Transverse colon (tissue), 4 donors: Measurements from ENCODE around the gene INTS11. TPM values are rescaled to one million over a fixed set of nuclear protein-coding genes. Genes with fewer than 3 reads are reported as not detected.
A peak's percentile ranks its signal among the peaks of the same experiment; 100 is the strongest.

Experiments
- DNase-seq: peaks from one replicate; pipeline ENCODE4 v3.0.0-alpha.2; 2019
- H3K27ac ChIP-seq, 4 donors: fragments of 200-600 bp; sonication (generic); 2 replicates each; pipeline ENCODE4 v1.5.1; 2016 to 2018; ENCODE audit warnings: inconsistent platforms in 4 of 4
- H3K27me3 ChIP-seq: fragments of 200-600 bp; sonication (generic); 2 replicates; pipeline ENCODE4 v1.5.1; 2017; ENCODE audit warnings: inconsistent platforms
- H3K36me3 ChIP-seq, 4 donors: fragments of 200-600 bp; sonication (generic); 2 replicates each; pipeline ENCODE4 v1.5.1; 2017 to 2019; ENCODE audit warnings: inconsistent platforms in 4 of 4
- H3K4me1 ChIP-seq, 4 donors: fragments of 200-600 bp; sonication (generic); 2 replicates each; pipeline ENCODE4 v1.5.1; 2017 to 2020; ENCODE audit warnings: inconsistent platforms in 4 of 4
- H3K4me3 ChIP-seq, 4 donors: fragments of 200-600 bp; sonication (generic); 1 replicate in 1 of 4; 2 replicates in 3 of 4; pipeline versions ENCODE4 v1.5.1 to v1.6.1; 2017 to 2019; ENCODE audit warnings: inconsistent platforms in 4 of 4
- H3K9me3 ChIP-seq, 2 donors: fragments of 200-600 bp; sonication (generic); 2 replicates each; pipeline ENCODE4 v1.5.1; 2017 to 2019; ENCODE audit warnings: inconsistent platforms in 2 of 2
- EP300 ChIP-seq: sonication (generic); formaldehyde crosslinking; IDR thresholded peaks from one replicate; pipeline ENCODE4 v1.6.1; 2017; ENCODE audit warnings: antibody characterized with exemption, low read depth
- POLR2A ChIP-seq: fragments of 450-650 bp; IDR thresholded peaks from one replicate; pipeline ENCODE4 v1.6.1; 2016; ENCODE audit warnings: antibody characterized with exemption, mild to moderate bottlenecking, moderate library complexity
- POLR2AphosphoS5 ChIP-seq, 3 donors: sonication (generic); formaldehyde crosslinking; IDR thresholded peaks; one replicate each; pipeline ENCODE4 v1.6.1; 2016; ENCODE audit warnings: antibody characterized with exemption in 3 of 3
- WGBS, 2 donors: methylation state at CpG; one replicate each; pipeline ENCODE4 v1.1.5; 2018; ENCODE audit warnings: low coverage in 1 of 2; 5-methylcytosine and 5-hydroxymethylcytosine counted together
- in situ Hi-C, 4 donors: fragments of 200-750 bp; cut with MboI; loops; one replicate each; pipeline versions ENCODE4 v1.15.0 to v1.15.1; 2017; ENCODE audit warnings: low sequenced_read_pairs in 3 of 4, low pct_ligation_motif_present in 1 of 4, low pct_unique_long_range_greater_than_20kb in 1 of 4
- intact Hi-C: fragments of 100-400 bp; cut with DNase I; formaldehyde crosslinking; loops from one replicate; pipeline ENCODE4 v1.15.1; 2023; ENCODE audit warnings: low total_unique reads
- total RNA-seq, 4 donors: library from RNA; depleted of rRNA; stranded (reverse); fragments of >200 nt; gene quantifications; one replicate each; pipeline ENCODE4 v1.1.0, GENCODE V29; 2016
- TF ChIP-seq, protein P1 (sequence below), 5 experiments: fragments of 200-600 bp in 3 of 5; fragments of 450-650 bp in 2 of 5; sonication (generic) in 3 of 5; IDR thresholded peaks; 1 replicate in 2 of 5; 2 replicates in 3 of 5; pipeline ENCODE4 v1.5.1; 2016 to 2017; ENCODE audit warnings: antibody characterized with exemption in 5 of 5, inconsistent platforms in 3 of 5, mild to moderate bottlenecking in 2 of 5, moderate library complexity in 1 of 5

The INTS11 gene
- total RNA-seq, 4 donors from 2014 or later, result 118 to 424 (median 140) TPM

DNA sequence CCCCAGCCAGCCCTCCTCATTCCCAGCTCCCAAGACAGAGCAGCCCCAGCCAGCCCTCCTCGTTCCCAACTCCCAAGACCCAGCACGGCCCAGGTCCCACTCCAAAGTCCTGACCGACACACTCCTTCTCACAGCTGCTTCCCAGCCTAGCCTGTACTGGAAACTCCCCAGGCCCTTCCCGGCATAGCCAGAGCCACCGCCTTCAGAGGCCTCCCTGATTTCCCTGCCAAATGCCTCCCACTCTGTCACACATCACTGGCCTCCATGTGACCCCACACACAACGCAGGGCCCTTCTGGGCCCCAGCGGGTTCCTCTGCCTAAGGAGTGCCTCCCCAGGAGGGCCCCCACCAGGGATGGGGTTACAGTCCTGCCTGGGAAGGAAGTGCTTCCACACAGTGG lies 53.6 kb downstream of the INTS11 start:
- Histone ChIP-seq H3K9me3 (no peaks in the 10 kb centered on the region), H3K4me1 (peaks cover 20 to 37% (median 35%) of the 10 kb centered on the region in 4 donors), H3K27ac (no peak overlapping the region), H3K36me3 (no peaks in the 10 kb centered on the region), H3K27me3 (no peaks in the 10 kb centered on the region), H3K4me3 (no peak overlapping the region)
- in situ Hi-C loops, result loop anchor here in 2 of 4 donors (10.0 to 25.0 kb wide), 2 partner anchors 156 to 159 kb away; partner anchors contain the start of gene C1orf159 (in 2 of the 2)
- DNase-seq, result no peak
- TF ChIP-seq, protein P1, sequence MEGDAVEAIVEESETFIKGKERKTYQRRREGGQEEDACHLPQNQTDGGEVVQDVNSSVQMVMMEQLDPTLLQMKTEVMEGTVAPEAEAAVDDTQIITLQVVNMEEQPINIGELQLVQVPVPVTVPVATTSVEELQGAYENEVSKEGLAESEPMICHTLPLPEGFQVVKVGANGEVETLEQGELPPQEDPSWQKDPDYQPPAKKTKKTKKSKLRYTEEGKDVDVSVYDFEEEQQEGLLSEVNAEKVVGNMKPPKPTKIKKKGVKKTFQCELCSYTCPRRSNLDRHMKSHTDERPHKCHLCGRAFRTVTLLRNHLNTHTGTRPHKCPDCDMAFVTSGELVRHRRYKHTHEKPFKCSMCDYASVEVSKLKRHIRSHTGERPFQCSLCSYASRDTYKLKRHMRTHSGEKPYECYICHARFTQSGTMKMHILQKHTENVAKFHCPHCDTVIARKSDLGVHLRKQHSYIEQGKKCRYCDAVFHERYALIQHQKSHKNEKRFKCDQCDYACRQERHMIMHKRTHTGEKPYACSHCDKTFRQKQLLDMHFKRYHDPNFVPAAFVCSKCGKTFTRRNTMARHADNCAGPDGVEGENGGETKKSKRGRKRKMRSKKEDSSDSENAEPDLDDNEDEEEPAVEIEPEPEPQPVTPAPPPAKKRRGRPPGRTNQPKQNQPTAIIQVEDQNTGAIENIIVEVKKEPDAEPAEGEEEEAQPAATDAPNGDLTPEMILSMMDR (IDR thresholded peaks at IDR 0.05), result no peak
- TF ChIP-seq EP300 (no peak), POLR2A (no peak), POLR2AphosphoS5 (IDR thresholded peaks at IDR 0.05) (no peak)
- 65 to 80% methylated on average over 1 to 7 of the region's 7 CpGs for WGBS, 2 donors
- intact Hi-C loops, result no loop called here

DNA sequence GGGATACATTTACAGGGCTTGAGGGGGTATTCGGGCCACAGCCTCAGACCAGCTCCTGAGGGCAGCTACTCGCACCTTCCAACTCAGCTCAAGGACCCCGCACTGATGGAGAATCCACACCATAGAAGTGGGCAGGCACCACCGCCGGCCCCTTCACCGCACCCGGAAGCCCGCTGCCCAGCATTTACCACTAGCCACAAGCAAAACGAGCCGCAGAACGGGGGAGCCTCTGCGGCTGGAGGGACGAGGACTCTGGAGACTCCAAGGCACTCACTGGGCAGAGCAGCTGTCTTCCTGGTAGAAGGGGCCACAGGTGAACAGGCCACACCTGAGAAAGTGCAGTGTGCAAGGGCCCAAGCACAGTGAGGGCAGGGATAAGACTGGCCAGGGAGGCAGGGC lies 56.2 kb downstream of the INTS11 start:
- no peak for DNase-seq
- Histone ChIP-seq H3K36me3 (no peaks in the 10 kb centered on the region), H3K9me3 (no peaks in the 10 kb centered on the region), H3K27ac (no peak overlapping the region), H3K4me3 (no peak overlapping the region), H3K4me1 (peaks cover 20 to 31% (median 28%) of the 10 kb centered on the region in 4 donors), H3K27me3 (no peaks in the 10 kb centered on the region)
- no peak for TF ChIP-seq EP300
- TF ChIP-seq, protein P1 (IDR thresholded peaks at IDR 0.05), result no peak
- no peak for TF ChIP-seq POLR2A
- no peak for TF ChIP-seq POLR2AphosphoS5 (IDR thresholded peaks at IDR 0.05)
- intact Hi-C loops, result no loop called here
- in situ Hi-C loops, result loop anchor here in 2 of 4 donors (10.0 to 25.0 kb wide), 2 partner anchors 153 to 156 kb away; partner anchors contain the start of gene C1orf159 (in 2 of the 2)
- 97% methylated on average over 13 of the region's 13 CpGs; no CpG with 5 or more reads in 1 of the 2 donors for WGBS, 2 donors

DNA sequence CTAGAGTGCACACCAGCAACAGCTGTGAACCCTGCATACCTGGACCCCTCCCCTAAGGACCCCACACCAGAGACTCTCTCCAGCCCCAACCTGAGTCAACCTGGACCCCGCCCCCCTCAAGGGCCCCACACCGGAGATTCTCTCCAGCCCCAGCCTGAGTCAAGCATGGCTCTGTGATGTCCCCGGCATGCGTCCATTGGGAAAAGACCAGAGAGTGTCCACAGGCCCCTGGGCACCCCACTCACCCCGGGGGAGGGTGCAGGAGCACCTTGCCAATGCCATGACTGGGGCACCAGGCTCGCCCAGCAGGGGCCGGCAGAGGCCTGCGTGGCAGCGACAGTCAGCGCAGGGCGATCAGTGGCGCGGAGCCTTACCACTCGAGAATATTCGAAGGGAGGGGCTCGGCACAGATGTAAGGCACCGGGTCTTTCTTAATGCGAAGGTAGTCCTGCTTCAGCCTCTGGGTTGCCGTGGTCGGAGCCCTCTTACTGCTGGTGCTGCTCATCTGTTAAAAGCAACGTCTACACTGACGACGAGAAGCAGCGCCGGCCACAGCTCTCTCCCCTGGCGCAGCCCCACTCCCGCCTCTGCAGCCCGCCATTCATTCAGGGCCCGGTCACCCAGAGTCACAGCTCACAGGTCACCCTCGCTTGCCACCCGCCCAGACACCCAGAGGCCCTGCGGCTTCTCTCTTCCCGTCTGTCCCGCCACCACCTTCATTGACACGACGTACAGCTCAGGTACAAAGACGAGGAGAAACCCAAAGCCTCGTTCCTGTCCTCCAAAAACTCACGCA lies 56.8 kb downstream of the INTS11 start:
- Histone ChIP-seq H3K9me3 (no peaks in the 10 kb centered on the region), H3K4me3 (no peak overlapping the region), H3K27ac (no peak overlapping the region), H3K4me1 (peaks cover 18 to 29% (median 25%) of the 10 kb centered on the region in 4 donors), H3K27me3 (no peaks in the 10 kb centered on the region), H3K36me3 (peaks cover 0 to 5% (median 0%) of the 10 kb centered on the region in 4 donors)
- intact Hi-C loops, result no loop called here
- no peak for DNase-seq
- TF ChIP-seq EP300, result no peak
- TF ChIP-seq POLR2A, result no peak
- TF ChIP-seq, protein P1 (IDR thresholded peaks at IDR 0.05), result no peak
- TF ChIP-seq POLR2AphosphoS5 (IDR thresholded peaks at IDR 0.05), result no peak
- WGBS, 2 donors, result 93 to 95% methylated on average over 3 to 37 of the region's 39 CpGs
- in situ Hi-C loops, result loop anchor here in 2 of 4 donors (10.0 to 25.0 kb wide), 2 partner anchors 153 to 155 kb away; partner anchors contain the start of gene C1orf159 (in 2 of the 2)

DNA sequence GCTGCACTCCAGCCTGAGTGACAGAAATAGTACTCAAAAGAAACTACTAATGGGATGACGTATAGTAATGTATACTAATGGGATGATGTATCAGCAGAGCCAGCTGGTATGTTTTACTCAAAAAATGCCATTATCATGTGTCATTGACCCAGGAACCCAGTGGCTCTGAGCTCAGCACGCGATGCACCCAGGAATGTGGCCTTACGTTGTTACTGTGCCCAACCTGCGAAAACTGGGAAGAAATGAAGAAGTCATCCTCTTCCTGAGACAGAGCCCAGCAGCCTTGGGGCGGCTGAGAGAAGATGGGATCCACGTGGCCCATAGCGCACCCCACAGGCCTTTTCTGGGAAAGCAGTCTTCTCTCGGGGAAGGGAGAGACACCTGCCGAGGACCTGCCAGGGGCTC lies 59.6 kb downstream of the INTS11 start:
- 74% methylated on average over 10 of the region's 10 CpGs; no CpG with 5 or more reads in 1 of the 2 donors for WGBS, 2 donors
- Histone ChIP-seq H3K4me3 (no peak overlapping the region), H3K9me3 (no peaks in the 10 kb centered on the region), H3K27me3 (no peaks in the 10 kb centered on the region), H3K27ac (peak overlapping the region in 1 of 4 donors; percentile 48), H3K36me3 (peaks cover 0 to 24% (median 3%) of the 10 kb centered on the region in 4 donors), H3K4me1 (peaks cover 0 to under 1% (median 0%) of the 10 kb centered on the region in 4 donors)
- no peak for DNase-seq
- intact Hi-C loops (no loop called here), in situ Hi-C loops (loop anchor here in 2 of 4 donors (10.0 to 25.0 kb wide), 2 partner anchors 150 to 153 kb away; partner anchors contain the start of gene C1orf159 (in 2 of the 2))
- TF ChIP-seq POLR2A, result no peak
- TF ChIP-seq, protein P1 (IDR thresholded peaks at IDR 0.05), result peak in 1 of 5 experiments; percentile 6
